GM23338 (cell line): ENCODE measurements around the gene ZBTB49. TPM values are rescaled to one million over a fixed set of nuclear protein-coding genes. Genes with fewer than 3 reads are reported as not detected.

ENCODE experiments used
- ATAC-seq: fragments of 200-7000 bp; cut with Tn5 transposase; 3 replicates; pipeline ENCODE4 v1.9.1; 2020
- DNase-seq: peaks from one replicate; pipeline ENCODE4 v3.0.0-alpha.2; 2015; ENCODE audit warnings: low spot score
- H2AFZ ChIP-seq: fragments of 200-600 bp; sonication (generic); 2 replicates; pipeline ENCODE4 v1.8.0; 2016; ENCODE audit warnings: antibody characterized with exemption, mild to moderate bottlenecking, moderate library complexity
- H3F3A ChIP-seq: fragments of 200-600 bp; sonication (generic); replicated peaks from 2 replicates; pipeline ENCODE4 v1.8.0; 2017; ENCODE audit warnings: antibody characterized with exemption, mixed run types, low read depth
- H3K27ac ChIP-seq: fragments of 200-600 bp; sonication (generic); 2 replicates; pipeline ENCODE4 v1.6.1; 2016; ENCODE audit warnings: low read depth
- H3K27me3 ChIP-seq: fragments of 200-600 bp; sonication (generic); 2 replicates; pipeline ENCODE4 v1.8.0; 2016; ENCODE audit warnings: mild to moderate bottlenecking, mixed run types, moderate library complexity; ENCODE audit not compliant: insufficient read depth
- H3K36me3 ChIP-seq: fragments of 200-600 bp; sonication (generic); 2 replicates; pipeline ENCODE4 v1.8.0; 2016; ENCODE audit warnings: mild to moderate bottlenecking; ENCODE audit not compliant: insufficient read depth
- H3K4me1 ChIP-seq: fragments of 200-600 bp; sonication (generic); 2 replicates; pipeline ENCODE4 v1.8.0; 2016; ENCODE audit warnings: mild to moderate bottlenecking, moderate library complexity; ENCODE audit not compliant: insufficient read depth
- H3K4me2 ChIP-seq: fragments of 200-600 bp; sonication (generic); 2 replicates; pipeline ENCODE4 v1.7.1; 2017; ENCODE audit warnings: mixed run types
- H3K4me3 ChIP-seq: fragments of 200-600 bp; sonication (generic); 2 replicates; pipeline ENCODE4 v1.6.1; 2016; ENCODE audit warnings: mixed run types
- H3K79me2 ChIP-seq: fragments of 200-600 bp; sonication (generic); replicated peaks from 2 replicates; pipeline ENCODE4 v1.8.0; 2017; ENCODE audit warnings: mild to moderate bottlenecking; ENCODE audit not compliant: insufficient read depth
- H3K9me2 ChIP-seq: fragments of 200-600 bp; sonication (generic); 2 replicates; pipeline ENCODE4 v1.8.0; 2017; ENCODE audit not compliant: insufficient read depth
- H4K20me1 ChIP-seq: fragments of 200-600 bp; sonication (generic); replicated peaks from 2 replicates; pipeline ENCODE4 v1.8.0; 2017; ENCODE audit warnings: mild to moderate bottlenecking; ENCODE audit not compliant: insufficient read depth
- H3K27ac Mint-ChIP-seq: 2 replicates; pipeline ENCODE4 v1.8.0; 2020; ENCODE audit warnings: inconsistent platforms, mild to moderate bottlenecking, moderate library complexity, mixed read lengths
- H3K27me3 Mint-ChIP-seq: 3 replicates; pipeline ENCODE4 v1.8.0; 2022; ENCODE audit warnings: low read depth, mild to moderate bottlenecking, moderate library complexity, mixed read lengths, inconsistent platforms; ENCODE audit not compliant: insufficient read depth, poor library complexity
- H3K36me3 Mint-ChIP-seq: 3 replicates; pipeline ENCODE4 v1.8.0; 2021; ENCODE audit warnings: low read depth, mild to moderate bottlenecking, inconsistent platforms, moderate library complexity, mixed read lengths
- H3K4me1 Mint-ChIP-seq: 3 replicates; pipeline ENCODE4 v1.8.0; 2020; ENCODE audit warnings: mild to moderate bottlenecking, inconsistent platforms, mixed read lengths
- H3K4me3 Mint-ChIP-seq: 3 replicates; pipeline ENCODE4 v1.8.0; 2021; ENCODE audit warnings: moderate library complexity, mild to moderate bottlenecking, inconsistent platforms, mixed read lengths
- H3K9me3 Mint-ChIP-seq: 3 replicates; pipeline ENCODE4 v1.8.0; 2020; ENCODE audit warnings: moderate library complexity, mild to moderate bottlenecking, inconsistent platforms, mixed read lengths
- EZH2 ChIP-seq: fragments of 200-600 bp; sonication (generic); IDR thresholded peaks from one replicate; pipeline ENCODE4 v1.8.0; 2017; ENCODE audit warnings: antibody characterized with exemption, mild to moderate bottlenecking, low read depth; ENCODE audit not compliant: unreplicated experiment
- NANOG ChIP-seq: IDR thresholded peaks from 2 replicates; pipeline ENCODE4 v1.6.1; 2016; ENCODE audit warnings: antibody characterized with exemption, borderline replicate concordance
- REST ChIP-seq: IDR thresholded peaks from one replicate; pipeline ENCODE4 v1.6.1; 2018; ENCODE audit warnings: antibody characterized with exemption; ENCODE audit not compliant: unreplicated experiment
- STAT1 ChIP-seq: IDR thresholded peaks from one replicate; pipeline ENCODE4 v1.6.1; 2016; ENCODE audit warnings: antibody characterized with exemption; ENCODE audit not compliant: unreplicated experiment
- ZNF331 ChIP-seq: fragments of 250-450 bp; sonication (Bioruptor Pico); IDR thresholded peaks from 2 replicates; pipeline ENCODE4 v1.5.0; 2020; ENCODE audit warnings: low read depth, mild to moderate bottlenecking, moderate library complexity
- polyA plus RNA-seq: library from polyadenylated mRNA; unstranded; fragments of >200 nt; fragmentation: Nextera tagmentation; extraction: Ambion mirVana; gene quantifications from 2 replicates; pipeline ENCODE4 v1.2.1, GENCODE V29; 2016
- total RNA-seq: library from RNA; depleted of rRNA; stranded (reverse); fragments of >200 nt; shearing (Covaris generic); gene quantifications from 2 replicates; pipeline ENCODE4 v1.2.3, GENCODE V29; 2014
- TF ChIP-seq, protein P1 (sequence below), 2 experiments: fragments of 200-600 bp in 1 of 2; sonication (generic) in 1 of 2; conservative IDR thresholded peaks; 2 replicates each; pipeline versions ENCODE4 v1.5.1 to v1.6.1; 2016 to 2017; ENCODE audit warnings: antibody characterized with exemption in 2 of 2, low read depth in 2 of 2, mild to moderate bottlenecking in 2 of 2, moderate library complexity in 1 of 2

The ZBTB49 gene
- total and polyA plus RNA-seq, 2 experiments from 2014 or later, result 4.1 to 6.0 TPM

- TF ChIP-seq REST, result no peak
- no peak for TF ChIP-seq NANOG
- no peak for TF ChIP-seq ZNF331 (CRISPR knock-in tag)
Observed at GRCh38 chr4:4267981-4268380, 22.1 kb upstream of the ZBTB49 start (continued).

DNA sequence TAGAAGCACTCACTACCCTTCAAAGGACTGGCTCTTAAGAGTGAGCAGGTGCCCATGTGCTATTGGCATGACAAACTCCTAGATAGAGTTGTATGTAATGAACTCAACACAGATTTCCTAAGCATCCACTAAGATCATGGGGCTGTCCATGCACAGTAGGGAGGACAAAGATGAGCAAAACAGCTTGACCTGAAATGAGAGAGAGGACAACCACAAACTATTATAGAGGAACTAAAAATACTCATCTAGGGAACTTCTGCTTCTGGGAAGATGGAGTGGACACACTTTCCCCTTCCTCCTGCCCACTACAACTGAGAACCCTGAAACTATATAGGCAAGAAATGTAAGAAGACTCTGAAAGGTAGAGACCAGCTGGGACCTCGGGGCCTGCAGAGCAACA lies 21.3 kb upstream of the ZBTB49 start:
- Mint-ChIP-seq H3K9me3 (no peaks in the 10 kb centered on the region), H3K4me1 (no peaks in the 10 kb centered on the region), H3K4me3 (no peak overlapping the region), H3K27ac (no peak overlapping the region), H3K27me3 (no peaks in the 10 kb centered on the region), H3K36me3 (peaks cover 61% of the 10 kb centered on the region)
- Histone ChIP-seq H3K9me2 (no peaks in the 10 kb centered on the region; the same call in 1 of the 2 replicates), H3K79me2 (0 out of 2 replicates have a peak, but pooled peaks cover 3% of the 10 kb centered on the region), H3K4me1 (no peaks in the 10 kb centered on the region), H3K36me3 (peaks cover 41% of the 10 kb centered on the region), H3F3A (no peaks in the 10 kb centered on the region), H3K27ac (no peak overlapping the region), H3K4me3 (no peak overlapping the region), H2AFZ (no peak overlapping the region), H3K27me3 (no peaks in the 10 kb centered on the region), H4K20me1 (peaks cover 9% of the 10 kb centered on the region; the same call in 1 of the 2 replicates), H3K4me2 (no peak overlapping the region)
- ATAC-seq, result no peak
- TF ChIP-seq, protein P1, sequence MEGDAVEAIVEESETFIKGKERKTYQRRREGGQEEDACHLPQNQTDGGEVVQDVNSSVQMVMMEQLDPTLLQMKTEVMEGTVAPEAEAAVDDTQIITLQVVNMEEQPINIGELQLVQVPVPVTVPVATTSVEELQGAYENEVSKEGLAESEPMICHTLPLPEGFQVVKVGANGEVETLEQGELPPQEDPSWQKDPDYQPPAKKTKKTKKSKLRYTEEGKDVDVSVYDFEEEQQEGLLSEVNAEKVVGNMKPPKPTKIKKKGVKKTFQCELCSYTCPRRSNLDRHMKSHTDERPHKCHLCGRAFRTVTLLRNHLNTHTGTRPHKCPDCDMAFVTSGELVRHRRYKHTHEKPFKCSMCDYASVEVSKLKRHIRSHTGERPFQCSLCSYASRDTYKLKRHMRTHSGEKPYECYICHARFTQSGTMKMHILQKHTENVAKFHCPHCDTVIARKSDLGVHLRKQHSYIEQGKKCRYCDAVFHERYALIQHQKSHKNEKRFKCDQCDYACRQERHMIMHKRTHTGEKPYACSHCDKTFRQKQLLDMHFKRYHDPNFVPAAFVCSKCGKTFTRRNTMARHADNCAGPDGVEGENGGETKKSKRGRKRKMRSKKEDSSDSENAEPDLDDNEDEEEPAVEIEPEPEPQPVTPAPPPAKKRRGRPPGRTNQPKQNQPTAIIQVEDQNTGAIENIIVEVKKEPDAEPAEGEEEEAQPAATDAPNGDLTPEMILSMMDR (conservative IDR thresholded peaks at IDR 0.05; ENCODE audit: low read depth in 2 of 2), result no peak
- TF ChIP-seq EZH2 (no peak), STAT1 (no peak), REST (no peak)
- no peak for DNase-seq
